GM10266 (cell line): Measurements from ENCODE around the gene BCAP31.
A peak's percentile ranks its signal among the peaks of the same experiment; 100 is the strongest.

Experiments
- DNase-seq: peaks from one replicate; pipeline ENCODE4 v3.0.0; 2012; ENCODE audit errors: extremely low spot score
- TF ChIP-seq, protein P1 (sequence below): IDR thresholded peaks from 2 replicates; pipeline ENCODE4 v1.5.1; 2012; ENCODE audit warnings: mild to moderate bottlenecking, low read depth; ENCODE audit not compliant: control insufficient read depth, insufficient read depth; ENCODE audit errors: missing control alignments

BCAP31 gene

DNA sequence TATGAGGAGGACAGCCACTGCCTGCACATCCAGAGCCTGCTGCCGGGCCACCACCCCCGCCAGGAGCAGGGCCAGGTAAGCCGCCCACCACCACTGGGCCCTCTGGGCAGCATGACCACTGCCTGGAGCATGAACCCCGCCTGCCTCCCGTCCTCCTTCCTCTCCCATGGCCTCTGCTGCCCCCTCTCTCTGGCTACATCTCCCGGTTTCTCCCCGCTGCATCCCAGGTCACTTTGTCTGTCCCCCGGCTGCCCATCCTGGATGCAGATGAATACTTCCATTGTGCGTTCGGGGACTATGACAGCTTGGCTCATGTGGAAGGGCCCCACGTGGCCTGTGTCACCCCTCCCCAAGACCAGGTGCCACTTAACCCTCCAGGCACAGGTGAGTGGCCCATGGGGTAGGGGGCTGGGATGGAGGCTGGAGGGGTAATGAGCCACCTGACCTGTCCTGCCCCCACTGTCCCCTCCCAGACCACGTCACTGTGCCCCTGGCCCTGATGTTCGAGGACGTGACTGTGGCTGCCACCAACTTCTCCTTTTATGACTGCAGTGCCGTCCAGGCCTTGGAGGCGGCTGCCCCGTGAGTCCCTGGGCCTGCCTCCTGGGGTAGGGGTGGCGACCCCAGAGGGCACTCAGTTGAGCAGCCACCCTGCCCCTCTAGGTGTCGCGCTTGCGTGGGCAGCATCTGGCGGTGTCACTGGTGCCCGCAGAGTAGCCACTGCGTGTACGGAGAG lies 45.8 kb upstream of the BCAP31 start:
- DNase-seq = no peak
- TF ChIP-seq, protein P1, sequence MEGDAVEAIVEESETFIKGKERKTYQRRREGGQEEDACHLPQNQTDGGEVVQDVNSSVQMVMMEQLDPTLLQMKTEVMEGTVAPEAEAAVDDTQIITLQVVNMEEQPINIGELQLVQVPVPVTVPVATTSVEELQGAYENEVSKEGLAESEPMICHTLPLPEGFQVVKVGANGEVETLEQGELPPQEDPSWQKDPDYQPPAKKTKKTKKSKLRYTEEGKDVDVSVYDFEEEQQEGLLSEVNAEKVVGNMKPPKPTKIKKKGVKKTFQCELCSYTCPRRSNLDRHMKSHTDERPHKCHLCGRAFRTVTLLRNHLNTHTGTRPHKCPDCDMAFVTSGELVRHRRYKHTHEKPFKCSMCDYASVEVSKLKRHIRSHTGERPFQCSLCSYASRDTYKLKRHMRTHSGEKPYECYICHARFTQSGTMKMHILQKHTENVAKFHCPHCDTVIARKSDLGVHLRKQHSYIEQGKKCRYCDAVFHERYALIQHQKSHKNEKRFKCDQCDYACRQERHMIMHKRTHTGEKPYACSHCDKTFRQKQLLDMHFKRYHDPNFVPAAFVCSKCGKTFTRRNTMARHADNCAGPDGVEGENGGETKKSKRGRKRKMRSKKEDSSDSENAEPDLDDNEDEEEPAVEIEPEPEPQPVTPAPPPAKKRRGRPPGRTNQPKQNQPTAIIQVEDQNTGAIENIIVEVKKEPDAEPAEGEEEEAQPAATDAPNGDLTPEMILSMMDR = no peak

DNA sequence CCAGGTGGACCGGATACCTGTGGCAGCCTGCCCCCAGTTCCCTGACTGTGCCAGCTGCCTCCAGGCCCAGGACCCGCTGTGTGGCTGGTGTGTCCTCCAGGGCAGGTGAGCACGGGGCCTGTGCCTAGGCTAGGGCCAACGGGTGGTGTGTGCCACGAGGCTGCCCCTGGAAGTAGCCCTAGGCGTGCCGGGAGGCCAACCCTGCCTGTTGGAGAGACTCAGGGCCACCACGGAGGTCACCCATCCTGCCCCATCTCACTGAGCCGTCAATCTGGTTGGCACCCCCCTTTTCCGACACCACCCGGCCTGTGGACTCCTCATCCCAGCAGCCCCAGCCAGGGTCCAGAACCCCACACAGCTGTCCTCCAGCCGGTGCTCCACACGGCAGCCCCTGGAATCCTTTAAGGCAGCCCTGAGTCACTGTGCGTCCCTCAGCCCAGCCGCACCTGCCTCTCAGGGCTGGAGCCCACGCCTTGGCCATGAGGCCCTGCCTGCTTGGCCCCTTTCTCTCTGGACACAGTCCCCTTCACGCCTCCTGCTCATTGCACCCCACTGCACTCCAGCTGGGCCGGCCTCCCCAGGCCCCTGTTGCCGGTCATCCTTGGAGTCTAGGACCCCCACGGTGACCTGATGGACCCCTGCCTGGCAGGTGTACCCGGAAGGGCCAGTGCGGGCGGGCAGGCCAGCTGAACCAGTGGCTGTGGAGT lies 45.1 kb upstream of the BCAP31 start:
- DNase-seq = no peak

DNA sequence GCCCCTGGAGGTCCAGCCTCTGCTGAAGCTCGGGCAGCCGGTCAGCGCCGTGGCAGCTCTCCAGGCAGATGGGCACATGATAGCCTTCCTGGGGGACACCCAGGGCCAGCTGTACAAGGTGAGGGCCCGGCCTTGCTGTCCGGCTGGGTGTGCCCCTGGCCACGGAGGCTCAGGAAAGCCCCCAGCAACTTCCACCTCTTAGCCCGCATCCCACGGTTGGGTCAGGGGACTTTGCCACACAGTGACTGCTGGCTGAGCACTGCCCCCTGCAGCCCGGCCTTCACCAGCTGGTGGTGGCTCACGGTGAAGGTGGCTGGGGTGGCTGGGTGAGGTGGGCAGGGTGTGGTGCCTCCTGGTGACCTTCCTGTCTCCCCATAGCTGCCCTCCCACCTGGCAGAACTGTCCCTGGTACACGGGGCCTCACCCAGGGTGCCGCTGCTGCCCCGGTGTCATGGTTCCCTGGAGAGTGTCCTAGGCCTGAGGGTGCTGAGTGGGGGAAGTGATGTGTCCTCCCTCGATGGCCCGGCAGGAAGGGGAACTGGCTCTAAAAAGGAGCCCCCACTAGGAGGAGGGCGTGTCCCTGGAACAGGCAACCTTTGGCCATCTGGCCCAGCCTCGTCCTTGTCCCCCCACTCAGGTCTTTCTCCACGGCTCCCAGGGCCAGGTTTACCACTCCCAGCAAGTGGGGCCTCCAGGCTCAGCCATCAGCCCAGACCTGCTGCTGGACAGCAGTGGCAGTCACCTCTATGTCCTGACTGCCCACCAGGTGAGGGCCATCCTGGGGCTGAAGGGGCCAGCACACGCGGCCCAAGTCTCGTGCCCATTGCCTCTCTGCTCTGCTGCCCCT lies 44.3 kb upstream of the BCAP31 start:
- TF ChIP-seq, protein P1 = peak; percentile 4
- DNase-seq = no peak

More for the DNA sequence above, 45.1 kb upstream of the BCAP31 start:
- TF ChIP-seq, protein P1 = no peak

DNA sequence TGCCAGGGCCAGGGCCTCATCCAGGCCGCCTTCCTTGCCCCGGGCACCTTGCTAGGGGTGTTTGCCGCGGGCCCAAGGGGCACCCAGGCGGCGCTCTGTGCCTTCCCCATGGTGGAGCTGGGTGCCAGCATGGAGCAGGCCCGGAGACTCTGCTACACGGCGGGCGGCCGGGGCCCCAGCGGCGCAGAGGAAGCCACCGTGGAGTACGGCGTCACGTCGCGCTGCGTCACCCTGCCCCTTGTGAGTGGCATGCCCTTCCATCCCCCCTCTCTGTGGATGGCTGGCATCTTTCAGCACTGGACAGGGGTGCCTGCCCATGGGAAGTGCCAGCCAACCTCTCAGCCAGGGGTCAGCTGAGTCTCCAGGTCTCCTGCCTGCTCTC lies 43.5 kb upstream of the BCAP31 start:
- TF ChIP-seq, protein P1 = no peak
- DNase-seq = no peak

DNA sequence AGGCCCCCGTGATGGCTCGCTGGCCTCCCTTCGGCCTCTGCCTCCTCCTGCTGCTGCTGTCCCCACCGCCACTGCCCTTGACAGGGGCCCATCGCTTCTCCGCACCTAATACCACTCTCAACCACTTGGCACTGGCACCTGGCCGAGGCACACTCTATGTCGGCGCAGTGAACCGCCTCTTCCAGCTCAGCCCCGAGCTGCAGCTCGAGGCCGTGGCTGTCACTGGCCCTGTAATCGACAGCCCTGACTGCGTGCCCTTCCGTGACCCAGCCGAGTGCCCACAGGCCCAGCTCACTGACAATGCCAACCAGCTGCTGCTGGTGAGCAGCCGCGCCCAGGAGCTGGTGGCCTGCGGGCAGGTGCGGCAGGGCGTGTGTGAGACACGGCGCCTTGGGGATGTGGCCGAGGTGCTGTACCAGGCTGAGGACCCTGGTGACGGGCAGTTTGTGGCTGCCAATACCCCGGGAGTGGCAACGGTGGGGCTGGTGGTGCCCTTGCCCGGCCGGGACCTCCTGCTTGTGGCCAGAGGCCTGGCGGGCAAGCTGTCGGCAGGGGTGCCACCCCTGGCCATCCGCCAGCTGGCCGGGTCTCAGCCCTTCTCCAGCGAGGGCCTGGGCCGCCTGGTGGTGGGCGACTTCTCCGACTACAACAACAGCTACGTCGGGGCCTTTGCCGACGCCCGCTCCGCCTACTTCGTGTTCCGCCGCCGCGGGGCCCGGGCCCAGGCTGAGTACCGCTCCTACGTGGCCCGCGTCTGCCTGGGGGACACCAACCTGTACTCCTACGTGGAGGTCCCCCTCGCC lies 42.9 kb upstream of the BCAP31 start:
- TF ChIP-seq, protein P1 = no peak
- no peak for DNase-seq

DNA sequence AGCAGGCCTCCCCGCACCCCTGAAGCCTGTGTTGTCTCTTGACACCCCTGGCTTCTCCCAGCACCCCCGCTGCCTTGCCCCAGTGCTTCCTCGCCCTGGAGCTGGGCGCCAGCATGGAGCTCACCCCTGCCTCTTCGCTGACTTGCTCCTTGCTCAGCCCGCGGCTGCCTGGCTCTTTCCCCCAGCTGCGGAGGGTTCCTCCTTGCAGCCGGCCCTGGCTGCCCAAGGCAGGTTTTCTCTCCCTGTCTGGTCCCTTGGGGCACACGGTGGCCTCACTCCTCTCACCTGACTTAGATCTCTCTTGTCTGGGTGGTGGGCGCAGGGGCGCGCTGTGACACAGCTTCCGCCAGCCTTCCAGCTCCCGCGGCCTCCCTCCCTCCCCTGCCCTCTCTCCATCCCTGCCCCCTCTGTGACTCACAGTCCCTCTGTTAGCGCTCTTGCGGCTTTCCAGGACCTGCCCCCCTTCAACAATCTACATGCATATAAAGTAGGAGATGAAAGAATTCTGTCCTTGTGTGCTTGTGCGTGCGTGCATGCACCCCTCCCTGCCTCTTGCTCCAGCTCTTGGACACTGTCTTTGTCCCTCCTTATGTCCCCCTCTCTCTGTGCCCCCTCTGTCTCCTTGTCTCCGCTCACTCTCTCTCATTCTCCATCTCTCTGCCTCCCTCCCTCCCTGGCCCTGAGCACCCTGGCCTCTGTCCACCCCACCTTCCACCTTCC lies 42.1 kb upstream of the BCAP31 start:
- no peak for DNase-seq

More for the DNA sequence above, 42.1 kb upstream of the BCAP31 start:
- TF ChIP-seq, protein P1 = no peak
